ENCODE measurements around the gene NME9. TPM values are rescaled to one million over a fixed set of nuclear protein-coding genes. Genes with fewer than 3 reads are reported as not detected.

NME9 gene
- total RNA-seq, 1 experiment from 2014 or later: not detected

DNA sequence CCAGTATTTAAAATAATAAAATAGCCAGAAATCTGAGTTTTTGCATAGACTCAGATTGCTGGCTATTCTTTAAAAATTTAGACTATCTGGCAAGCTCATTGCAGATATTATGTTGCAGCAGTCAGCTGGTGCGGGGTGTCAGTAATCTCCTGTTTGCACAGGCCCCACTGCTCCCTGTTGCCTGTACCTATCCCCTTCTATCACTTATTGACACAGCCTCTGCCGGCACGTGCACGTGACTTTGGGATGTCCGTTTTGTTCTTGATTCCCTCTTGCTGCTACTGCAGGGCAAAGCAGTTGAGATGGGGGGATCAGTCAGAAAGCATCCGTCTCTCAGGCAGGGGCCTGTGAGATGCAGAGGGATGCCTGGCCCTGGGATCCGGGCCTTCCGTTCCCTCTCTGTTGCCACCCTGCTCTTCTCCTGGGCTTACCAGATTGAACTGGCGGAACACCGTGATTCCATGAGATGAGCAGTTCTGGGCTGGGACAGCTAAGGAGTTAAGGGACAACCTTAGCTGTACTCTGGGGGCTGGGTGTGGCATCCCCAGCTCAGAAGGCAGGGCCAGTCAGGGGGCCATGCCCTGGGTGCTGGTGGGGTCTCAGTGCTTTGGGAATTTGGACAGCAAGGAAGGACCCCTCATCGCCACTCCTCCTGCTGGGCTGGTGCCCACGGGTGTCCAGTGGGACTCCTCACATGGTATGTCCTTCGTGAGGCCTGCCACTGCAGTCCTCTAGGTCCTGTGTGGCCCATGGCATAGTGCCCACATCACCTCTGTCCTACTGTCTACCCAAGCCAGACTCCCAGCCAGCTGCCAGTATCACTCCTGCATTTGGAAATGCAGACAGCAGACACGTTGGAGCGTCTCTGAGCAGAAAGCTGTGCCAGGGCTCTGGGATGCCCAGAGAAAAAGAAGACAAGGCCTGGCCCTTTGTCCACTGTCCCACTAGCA is 30.5 kb upstream of the NME9 start:
- no peaks in the 10 kb centered on the region for H3K36me3 ChIP-seq (ENCODE audit: control insufficient read depth, insufficient read depth, low read length)
- Mint-ChIP-seq H3K4me3 (ENCODE audit: unreplicated experiment) (no peak overlapping the region), H3K9me3 (ENCODE audit: unreplicated experiment) (no peaks in the 10 kb centered on the region), H3K27ac (ENCODE audit: unreplicated experiment) (no peak overlapping the region), H3K36me3 (ENCODE audit: insufficient read depth, unreplicated experiment) (no peaks in the 10 kb centered on the region), H3K27me3 (ENCODE audit: insufficient read depth, unreplicated experiment) (no peaks in the 10 kb centered on the region), H3K4me1 (ENCODE audit: low read depth, unreplicated experiment) (no peaks in the 10 kb centered on the region)
- no peak for DNase-seq
- no TSS peak for BruUV-seq (replicated peaks)
- H3K27me3 ChIP-seq (replicated peaks; ENCODE audit: control insufficient read depth, insufficient read depth, low read length): no peaks in the 10 kb centered on the region
- no peaks in the 10 kb centered on the region for H3K4me1 ChIP-seq
- H3K4me3 ChIP-seq (ENCODE audit: low read depth, low read length): no peak overlapping the region
- ChIA-PET POLR2A (no interaction called here), CTCF (no interaction called here)
- H3K9me3 ChIP-seq: no peaks in the 10 kb centered on the region
- TF ChIP-seq, protein P1, sequence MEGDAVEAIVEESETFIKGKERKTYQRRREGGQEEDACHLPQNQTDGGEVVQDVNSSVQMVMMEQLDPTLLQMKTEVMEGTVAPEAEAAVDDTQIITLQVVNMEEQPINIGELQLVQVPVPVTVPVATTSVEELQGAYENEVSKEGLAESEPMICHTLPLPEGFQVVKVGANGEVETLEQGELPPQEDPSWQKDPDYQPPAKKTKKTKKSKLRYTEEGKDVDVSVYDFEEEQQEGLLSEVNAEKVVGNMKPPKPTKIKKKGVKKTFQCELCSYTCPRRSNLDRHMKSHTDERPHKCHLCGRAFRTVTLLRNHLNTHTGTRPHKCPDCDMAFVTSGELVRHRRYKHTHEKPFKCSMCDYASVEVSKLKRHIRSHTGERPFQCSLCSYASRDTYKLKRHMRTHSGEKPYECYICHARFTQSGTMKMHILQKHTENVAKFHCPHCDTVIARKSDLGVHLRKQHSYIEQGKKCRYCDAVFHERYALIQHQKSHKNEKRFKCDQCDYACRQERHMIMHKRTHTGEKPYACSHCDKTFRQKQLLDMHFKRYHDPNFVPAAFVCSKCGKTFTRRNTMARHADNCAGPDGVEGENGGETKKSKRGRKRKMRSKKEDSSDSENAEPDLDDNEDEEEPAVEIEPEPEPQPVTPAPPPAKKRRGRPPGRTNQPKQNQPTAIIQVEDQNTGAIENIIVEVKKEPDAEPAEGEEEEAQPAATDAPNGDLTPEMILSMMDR (IDR thresholded peaks at IDR 0.05; ENCODE audit: insufficient read depth in 1 of 2, low read depth in 1 of 2, low read length in 1 of 2, severe bottlenecking in 1 of 2, unreplicated experiment in 1 of 2): no peak
- intact Hi-C loops (cut with micrococcal nuclease; ENCODE audit: unreplicated experiment): no loop called here

DNA sequence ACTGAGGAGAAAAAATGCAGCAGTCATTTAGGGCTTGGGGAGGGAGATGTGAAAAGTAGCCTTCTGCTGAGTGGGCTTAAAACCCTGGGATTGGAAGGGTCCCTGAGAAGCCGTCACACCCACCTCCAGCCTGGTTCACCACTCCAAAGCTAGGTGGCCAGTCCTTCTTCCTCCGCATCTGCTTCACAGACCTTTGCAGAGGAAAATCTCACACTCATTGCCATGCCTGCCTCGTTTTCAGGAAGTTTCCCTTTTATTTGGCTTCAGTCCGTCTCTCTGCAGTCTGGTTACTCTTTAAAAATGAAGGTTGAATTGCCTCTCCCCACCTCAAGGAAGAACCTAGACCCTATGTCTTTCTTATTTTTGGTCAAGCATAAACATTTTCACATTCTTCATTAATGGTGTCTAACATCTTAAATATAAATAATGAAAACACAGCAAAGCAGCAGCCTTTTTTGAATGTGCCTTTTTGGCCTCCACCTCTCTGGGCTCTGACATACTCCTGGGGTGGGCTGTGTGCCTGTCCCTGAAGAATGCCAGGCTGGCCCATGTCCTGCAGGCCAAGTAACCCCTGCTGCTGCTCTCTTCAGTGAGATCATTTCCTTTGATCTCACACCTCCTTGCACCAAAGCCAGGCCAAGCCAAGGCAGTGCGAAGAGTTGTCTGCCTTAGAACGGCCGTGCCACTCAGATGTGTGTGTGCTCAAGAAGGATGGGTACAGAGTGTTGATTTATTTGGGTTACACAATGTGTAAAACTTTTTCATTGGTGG is 29.7 kb upstream of the NME9 start:
- ChIA-PET POLR2A (no interaction called here), CTCF (no interaction called here)
- Histone ChIP-seq H3K27me3 (replicated peaks; ENCODE audit: control insufficient read depth, insufficient read depth, low read length) (no peaks in the 10 kb centered on the region), H3K4me1 (no peaks in the 10 kb centered on the region), H3K9me3 (no peaks in the 10 kb centered on the region), H3K4me3 (ENCODE audit: low read depth, low read length) (no peak overlapping the region), H3K36me3 (ENCODE audit: control insufficient read depth, insufficient read depth, low read length) (no peaks in the 10 kb centered on the region)
- no peak overlapping the region for H3K27ac Mint-ChIP-seq (ENCODE audit: unreplicated experiment)
- no peaks in the 10 kb centered on the region for H3K4me1 Mint-ChIP-seq (ENCODE audit: low read depth, unreplicated experiment)
- no TSS peak for BruUV-seq (replicated peaks)
- no peaks in the 10 kb centered on the region for H3K9me3 Mint-ChIP-seq (ENCODE audit: unreplicated experiment)
- no peaks in the 10 kb centered on the region for H3K36me3 Mint-ChIP-seq (ENCODE audit: insufficient read depth, unreplicated experiment)
- TF ChIP-seq, protein P1 (IDR thresholded peaks at IDR 0.05; ENCODE audit: insufficient read depth in 1 of 2, low read depth in 1 of 2, low read length in 1 of 2, severe bottlenecking in 1 of 2, unreplicated experiment in 1 of 2): no peak
- H3K4me3 Mint-ChIP-seq (ENCODE audit: unreplicated experiment): no peak overlapping the region
- no peak for DNase-seq
- intact Hi-C loops (cut with micrococcal nuclease; ENCODE audit: unreplicated experiment): no loop called here
- H3K27me3 Mint-ChIP-seq (ENCODE audit: insufficient read depth, unreplicated experiment): no peaks in the 10 kb centered on the region

DNA sequence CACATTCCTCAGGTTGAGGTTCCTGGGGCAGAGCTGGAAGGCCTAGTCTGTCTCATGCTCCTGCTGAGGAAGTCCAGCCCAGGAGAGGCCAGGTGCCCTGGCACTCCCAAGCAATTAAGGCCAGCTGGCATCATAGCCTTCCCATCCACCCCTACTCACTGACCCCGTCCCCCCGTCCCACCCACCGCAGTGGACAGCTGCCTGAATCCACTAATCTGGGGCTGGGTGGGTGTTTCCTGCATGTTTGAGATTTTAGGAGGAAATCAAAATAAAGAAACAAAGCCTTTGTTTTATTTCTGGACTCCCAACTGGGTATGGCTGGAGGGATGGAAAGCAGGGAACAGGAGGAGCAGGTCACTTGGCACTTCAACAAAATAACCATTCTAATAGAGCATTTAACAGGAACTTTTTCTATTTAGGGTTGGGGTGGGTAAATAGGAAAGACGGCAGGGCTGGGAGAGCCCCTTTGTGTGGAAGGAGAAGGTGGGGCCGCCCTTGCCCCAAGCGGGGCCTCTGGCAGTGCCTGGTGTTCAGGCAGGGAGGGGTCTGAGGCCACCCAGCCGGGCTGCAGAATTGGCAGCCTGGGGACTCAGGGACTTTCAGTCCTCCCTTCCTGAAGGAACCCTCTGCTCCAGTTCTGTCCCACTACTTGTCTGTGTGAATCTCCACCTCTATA is 27.2 kb upstream of the NME9 start:
- TF ChIP-seq, protein P1 (IDR thresholded peaks at IDR 0.05; ENCODE audit: insufficient read depth in 1 of 2, low read depth in 1 of 2, low read length in 1 of 2, severe bottlenecking in 1 of 2, unreplicated experiment in 1 of 2): no peak
- ChIA-PET CTCF (no interaction called here), POLR2A (no interaction called here)
- Mint-ChIP-seq H3K4me1 (ENCODE audit: low read depth, unreplicated experiment) (no peaks in the 10 kb centered on the region), H3K36me3 (ENCODE audit: insufficient read depth, unreplicated experiment) (no peaks in the 10 kb centered on the region), H3K4me3 (ENCODE audit: unreplicated experiment) (no peak overlapping the region), H3K9me3 (ENCODE audit: unreplicated experiment) (no peaks in the 10 kb centered on the region), H3K27ac (ENCODE audit: unreplicated experiment) (no peak overlapping the region), H3K27me3 (ENCODE audit: insufficient read depth, unreplicated experiment) (no peaks in the 10 kb centered on the region)
- no peak for DNase-seq
- Histone ChIP-seq H3K27me3 (replicated peaks; ENCODE audit: control insufficient read depth, insufficient read depth, low read length) (no peaks in the 10 kb centered on the region), H3K36me3 (ENCODE audit: control insufficient read depth, insufficient read depth, low read length) (no peaks in the 10 kb centered on the region), H3K9me3 (no peaks in the 10 kb centered on the region), H3K4me1 (no peaks in the 10 kb centered on the region), H3K4me3 (ENCODE audit: low read depth, low read length) (no peak overlapping the region)
- no TSS peak for BruUV-seq (replicated peaks)
- intact Hi-C loops (cut with micrococcal nuclease; ENCODE audit: unreplicated experiment): no loop called here
